Measurements from ENCODE around the gene WFIKKN2. TPM values are rescaled to one million over a fixed set of nuclear protein-coding genes. Genes with fewer than 3 reads are reported as not detected.
A peak's percentile ranks its signal among the peaks of the same experiment; 100 is the strongest.

Gene WFIKKN2
- polyA plus RNA-seq, 1 experiment = not detected

DNA sequence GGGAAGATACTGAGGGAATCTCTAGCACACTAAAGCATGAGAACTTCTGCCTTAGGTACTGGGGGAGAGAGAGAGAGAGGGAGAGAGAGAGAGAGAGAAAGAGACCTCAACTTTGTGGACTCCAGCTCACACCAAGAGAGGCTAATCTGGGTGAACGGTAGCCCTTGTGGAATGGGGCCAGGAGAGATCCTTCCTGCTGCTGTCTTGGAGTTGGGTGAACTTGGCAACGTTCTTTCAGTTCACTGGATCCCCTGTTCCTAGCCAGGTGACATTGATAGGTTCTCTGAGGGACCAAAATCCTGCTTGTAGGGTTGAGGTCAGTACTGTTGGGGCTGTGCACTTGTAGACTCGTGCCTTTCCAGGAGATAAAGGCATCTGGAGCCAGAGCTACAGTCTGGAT is 26.5 kb upstream of the WFIKKN2 start:
- ChIA-PET CTCF (interaction anchor here (1.3 to 1.9 kb wide), 4 partner anchors 8 to 25 kb away, joined by 3 to 6 read pairs (median 4); no protein-coding TSS in a partner anchor), POLR2A (no interaction called here)
- no peak for DNase-seq (ENCODE audit: low read depth)
- TF ChIP-seq, protein P1, sequence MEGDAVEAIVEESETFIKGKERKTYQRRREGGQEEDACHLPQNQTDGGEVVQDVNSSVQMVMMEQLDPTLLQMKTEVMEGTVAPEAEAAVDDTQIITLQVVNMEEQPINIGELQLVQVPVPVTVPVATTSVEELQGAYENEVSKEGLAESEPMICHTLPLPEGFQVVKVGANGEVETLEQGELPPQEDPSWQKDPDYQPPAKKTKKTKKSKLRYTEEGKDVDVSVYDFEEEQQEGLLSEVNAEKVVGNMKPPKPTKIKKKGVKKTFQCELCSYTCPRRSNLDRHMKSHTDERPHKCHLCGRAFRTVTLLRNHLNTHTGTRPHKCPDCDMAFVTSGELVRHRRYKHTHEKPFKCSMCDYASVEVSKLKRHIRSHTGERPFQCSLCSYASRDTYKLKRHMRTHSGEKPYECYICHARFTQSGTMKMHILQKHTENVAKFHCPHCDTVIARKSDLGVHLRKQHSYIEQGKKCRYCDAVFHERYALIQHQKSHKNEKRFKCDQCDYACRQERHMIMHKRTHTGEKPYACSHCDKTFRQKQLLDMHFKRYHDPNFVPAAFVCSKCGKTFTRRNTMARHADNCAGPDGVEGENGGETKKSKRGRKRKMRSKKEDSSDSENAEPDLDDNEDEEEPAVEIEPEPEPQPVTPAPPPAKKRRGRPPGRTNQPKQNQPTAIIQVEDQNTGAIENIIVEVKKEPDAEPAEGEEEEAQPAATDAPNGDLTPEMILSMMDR (IDR thresholded peaks at IDR 0.05; ENCODE audit: insufficient read depth, low read depth, low read length) = no peak
- no peaks in the 10 kb centered on the region for H3K36me3 ChIP-seq (ENCODE audit: control insufficient read depth, insufficient read depth, low read length)
- peaks cover 7% of the 10 kb centered on the region for H3K27me3 ChIP-seq (ENCODE audit: control insufficient read depth, insufficient read depth, low read length)
- no peak overlapping the region for H3K4me3 ChIP-seq (ENCODE audit: low read depth, low read length)

DNA sequence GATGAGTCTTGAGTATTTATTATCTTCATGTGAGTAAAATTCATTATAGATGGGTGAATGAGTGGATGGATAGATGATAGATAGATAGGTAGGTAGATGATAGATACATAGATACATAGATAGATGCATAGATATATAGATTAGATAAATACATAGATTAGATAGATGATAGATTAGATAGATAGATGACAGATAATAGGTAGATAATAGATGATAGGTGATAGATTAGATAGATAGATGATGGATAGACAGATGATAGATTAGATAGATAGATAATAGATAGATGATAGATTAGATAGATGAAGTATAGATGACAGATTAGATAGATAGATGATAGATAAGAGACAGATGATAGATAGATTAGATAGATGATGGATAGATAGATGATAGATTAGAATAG is 21.8 kb upstream of the WFIKKN2 start:
- ChIA-PET CTCF (interaction anchor here (1.0 to 1.7 kb wide), 4 partner anchors 22 to 138 kb away, joined by 3 to 4 read pairs (median 3); no protein-coding TSS in a partner anchor), POLR2A (no interaction called here)
- TF ChIP-seq, protein P1 (IDR thresholded peaks at IDR 0.05; ENCODE audit: insufficient read depth, low read depth, low read length) = no peak
- H3K4me3 ChIP-seq (ENCODE audit: low read depth, low read length) = no peak overlapping the region
- no peaks in the 10 kb centered on the region for H3K36me3 ChIP-seq (ENCODE audit: control insufficient read depth, insufficient read depth, low read length)
- no peak for DNase-seq (ENCODE audit: low read depth)
- peaks cover 12% of the 10 kb centered on the region for H3K27me3 ChIP-seq (ENCODE audit: control insufficient read depth, insufficient read depth, low read length)

DNA sequence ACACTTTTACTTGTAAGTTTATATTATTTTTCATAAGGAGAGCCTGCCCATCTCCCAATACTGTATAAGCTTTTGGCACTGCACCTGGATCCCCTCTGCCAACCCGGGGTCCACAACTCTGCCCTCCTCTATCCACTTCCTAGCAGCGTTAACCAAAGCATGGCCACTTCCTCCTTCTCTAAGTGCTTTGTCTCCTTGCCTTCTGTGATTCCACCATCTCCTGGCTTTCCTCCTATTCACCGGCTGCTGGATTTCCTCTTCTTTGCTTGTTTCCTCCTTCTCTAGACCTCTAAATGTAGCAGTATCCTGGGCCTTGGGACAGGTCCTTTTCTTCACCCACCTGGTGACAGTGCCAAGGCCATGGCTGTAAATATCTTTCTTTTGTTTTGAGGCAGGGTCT is 20.0 kb upstream of the WFIKKN2 start:
- ChIA-PET CTCF (interaction anchor here (0.6 to 1.6 kb wide), 3 partner anchors 20 to 140 kb away, joined by 3 to 4 read pairs (median 3); no protein-coding TSS in a partner anchor), POLR2A (no interaction called here)
- no peak for DNase-seq (ENCODE audit: low read depth)
- TF ChIP-seq, protein P1 (IDR thresholded peaks at IDR 0.05; ENCODE audit: insufficient read depth, low read depth, low read length) = no peak
- H3K36me3 ChIP-seq (ENCODE audit: control insufficient read depth, insufficient read depth, low read length) = no peaks in the 10 kb centered on the region
- H3K27me3 ChIP-seq (ENCODE audit: control insufficient read depth, insufficient read depth, low read length) = peaks cover 11% of the 10 kb centered on the region
- no peak overlapping the region for H3K4me3 ChIP-seq (ENCODE audit: low read depth, low read length)

DNA sequence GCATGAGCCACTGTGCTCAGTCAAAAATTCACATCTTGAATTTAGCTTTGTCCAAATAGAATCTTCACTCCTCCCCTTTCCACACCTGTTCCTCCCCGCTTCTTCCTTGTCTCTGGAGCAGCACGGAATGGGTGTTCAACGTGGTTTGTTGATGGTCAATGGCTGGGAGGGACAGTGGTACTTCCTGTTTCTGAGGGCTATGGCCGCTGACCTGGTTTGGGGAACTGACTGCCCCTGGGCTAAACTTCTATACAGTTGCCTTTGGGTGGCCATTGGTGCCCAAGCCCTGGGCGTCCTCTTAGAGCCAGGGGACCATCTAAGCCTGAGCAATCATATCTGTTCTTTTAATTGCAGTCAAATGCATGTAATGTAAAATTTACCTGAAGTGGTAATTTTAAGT is 19.1 kb upstream of the WFIKKN2 start:
- ChIA-PET CTCF (interaction anchor here (0.7 to 2.3 kb wide), 8 partner anchors 7 to 337 kb away, joined by 3 to 8 read pairs (median 3); partner anchors contain the start of gene NME1), POLR2A (interaction anchor here (0.6 kb wide), 1 partner anchor 301 kb away, joined by 14 read pairs; no protein-coding TSS in a partner anchor)
- Histone ChIP-seq H3K36me3 (ENCODE audit: control insufficient read depth, insufficient read depth, low read length) (no peaks in the 10 kb centered on the region), H3K4me3 (ENCODE audit: low read depth, low read length) (no peak overlapping the region), H3K27me3 (ENCODE audit: control insufficient read depth, insufficient read depth, low read length) (peaks cover 6% of the 10 kb centered on the region; the same call in 1 of the 2 replicates)
- TF ChIP-seq, protein P1 (IDR thresholded peaks at IDR 0.05; ENCODE audit: insufficient read depth, low read depth, low read length) = no peak
- DNase-seq (ENCODE audit: low read depth) = no peak

DNA sequence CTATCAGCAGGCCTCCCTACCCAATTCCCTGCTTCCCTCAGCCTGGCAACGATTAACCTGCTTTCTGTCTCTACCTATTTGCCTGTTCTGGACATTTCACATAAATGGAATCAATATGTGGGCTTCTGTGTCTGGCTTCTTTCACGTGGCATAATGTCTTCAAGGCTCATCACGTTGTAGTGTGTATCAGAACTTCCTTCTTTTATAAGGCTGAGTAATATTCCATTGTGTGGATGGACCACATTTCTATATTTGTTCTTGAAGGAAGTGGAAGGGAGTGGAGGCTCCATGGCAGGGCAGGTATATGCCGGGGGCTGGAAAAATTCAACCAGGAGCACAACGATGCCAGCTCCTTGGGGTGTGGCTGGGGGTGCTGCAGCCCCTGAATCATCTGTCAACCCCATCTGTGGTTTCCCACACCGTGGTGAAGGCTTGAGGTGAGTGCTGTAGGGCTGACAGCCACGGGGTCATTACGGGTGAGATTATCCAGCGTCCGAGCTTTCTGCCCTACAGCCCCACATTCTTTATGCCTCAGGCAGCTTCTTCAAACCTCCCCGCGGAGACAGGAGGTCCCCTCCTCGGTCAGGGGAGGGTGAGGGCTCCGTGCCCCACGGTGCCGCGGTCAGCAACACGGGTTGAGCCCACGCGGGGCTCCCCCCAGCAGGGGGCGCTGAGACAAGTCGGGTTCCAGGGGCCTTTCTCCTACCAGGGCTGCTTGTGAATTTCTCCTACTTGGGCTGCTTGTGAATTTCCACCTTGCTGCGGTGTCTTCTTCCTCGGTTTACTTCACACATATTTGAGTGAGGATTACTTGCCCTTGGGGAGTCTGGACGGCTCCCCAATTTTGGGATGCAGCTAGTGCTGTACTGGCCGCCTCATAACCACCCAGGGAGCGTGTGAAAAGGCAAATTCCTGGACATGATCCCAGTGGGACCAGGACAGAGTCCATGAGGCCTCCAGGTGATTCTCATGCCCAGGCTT is 18.3 kb upstream of the WFIKKN2 start:
- POLR2A ChIA-PET = no interaction called here

More for the DNA sequence above, 18.3 kb upstream of the WFIKKN2 start:
- TF ChIP-seq, protein P1 (IDR thresholded peaks at IDR 0.05; ENCODE audit: insufficient read depth, low read depth, low read length) = peak; percentile 77
- DNase-seq (ENCODE audit: low read depth) = no peak
- no peaks in the 10 kb centered on the region for H3K36me3 ChIP-seq (ENCODE audit: control insufficient read depth, insufficient read depth, low read length)
- H3K4me3 ChIP-seq (ENCODE audit: low read depth, low read length) = no peak overlapping the region
- CTCF ChIA-PET = interaction anchor here (0.6 to 2.3 kb wide), 13 partner anchors 8 to 336 kb away, joined by 3 to 8 read pairs (median 3); partner anchors contain the start of genes ANKRD40CL and NME1
- peaks cover 5% of the 10 kb centered on the region; the same call in 1 of the 2 replicates for H3K27me3 ChIP-seq (ENCODE audit: control insufficient read depth, insufficient read depth, low read length)
